Suprapubic skin (tissue), 4 donors: ENCODE measurements around the gene HCFC2. TPM values are rescaled to one million over a fixed set of nuclear protein-coding genes. Genes with fewer than 3 reads are reported as not detected.
"Not testable (repeated sequence)": the region's sequence is repeated elsewhere in the genome, so short reads cannot be mapped to it uniquely, and the experiment has no call there.

Experiments
- DNase-seq, 2 donors: peaks; one replicate each; pipeline ENCODE4 v3.0.0-alpha.2; 2019; ENCODE audit warnings: low spot score in 2 of 2
- H3K27ac ChIP-seq: fragments of 200-600 bp; sonication (generic); one replicate; pipeline ENCODE4 v1.5.1; 2019
- H3K27me3 ChIP-seq: fragments of 200-600 bp; sonication (generic); one replicate; pipeline ENCODE4 v1.5.1; 2019
- H3K36me3 ChIP-seq: fragments of 200-600 bp; sonication (generic); one replicate; pipeline ENCODE4 v1.5.1; 2019
- H3K4me1 ChIP-seq: fragments of 200-600 bp; sonication (generic); one replicate; pipeline ENCODE4 v1.5.1; 2019
- H3K4me3 ChIP-seq: fragments of 200-600 bp; sonication (generic); one replicate; pipeline ENCODE4 v1.5.1; 2019; ENCODE audit warnings: mild to moderate bottlenecking
- H3K9me3 ChIP-seq: fragments of 200-600 bp; sonication (generic); one replicate; pipeline ENCODE4 v1.5.1; 2019
- EP300 ChIP-seq: sonication (generic); formaldehyde crosslinking; IDR thresholded peaks from one replicate; pipeline ENCODE4 v1.6.1; 2017; ENCODE audit warnings: antibody characterized with exemption
- POLR2A ChIP-seq, 2 donors: fragments of 450-650 bp; IDR thresholded peaks; one replicate each; pipeline ENCODE4 v1.6.1; 2017; ENCODE audit warnings: antibody characterized with exemption in 2 of 2, mild to moderate bottlenecking in 2 of 2, moderate library complexity in 2 of 2
- POLR2AphosphoS5 ChIP-seq, 3 donors: sonication (generic); formaldehyde crosslinking; IDR thresholded peaks; one replicate each; pipeline ENCODE4 v1.6.1; 2017; ENCODE audit warnings: antibody characterized with exemption in 3 of 3
- WGBS: methylation state at CpG from one replicate; pipeline ENCODE4 v1.1.5; 2018; 5-methylcytosine and 5-hydroxymethylcytosine counted together
- total RNA-seq, 4 donors: library from RNA; depleted of rRNA; stranded (reverse); fragments of >200 nt; gene quantifications; one replicate each; pipeline ENCODE4 v1.1.0, GENCODE V29; 2016
- TF ChIP-seq, protein P1 (sequence below), 2 donors: fragments of 200-600 bp in 1 of 2; fragments of 450-650 bp in 1 of 2; sonication (generic) in 1 of 2; IDR thresholded peaks; one replicate each; pipeline ENCODE4 v1.5.1; 2016 to 2019; ENCODE audit warnings: antibody characterized with exemption in 2 of 2, mild to moderate bottlenecking in 1 of 2, moderate library complexity in 1 of 2

Gene HCFC2
- total RNA-seq, 4 donors from 2014 or later: 16.9 to 28.1 (median 20.0) TPM

DNA sequence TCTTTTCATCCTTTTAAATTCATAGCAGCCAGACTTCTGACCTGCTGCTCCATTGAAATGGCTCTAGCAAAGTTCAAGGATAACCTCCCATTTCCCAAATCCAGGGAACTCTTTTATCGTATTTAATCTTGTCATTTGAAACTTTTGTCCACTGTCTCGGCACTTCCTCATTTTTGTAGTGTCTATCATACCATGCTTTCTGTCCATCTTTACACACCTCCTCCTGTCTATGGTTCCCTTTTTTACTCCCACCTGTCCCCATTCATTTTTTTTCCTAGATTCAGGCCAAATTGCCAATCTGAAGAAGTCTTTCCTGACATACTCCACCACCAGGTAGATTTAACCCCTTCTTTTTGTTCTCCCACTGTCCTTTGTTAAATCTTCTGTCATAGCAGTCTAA is 42.6 kb downstream of the HCFC2 start:
- no peak overlapping the region for H3K4me3 ChIP-seq
- H3K9me3 ChIP-seq: no peaks in the 10 kb centered on the region

DNA sequence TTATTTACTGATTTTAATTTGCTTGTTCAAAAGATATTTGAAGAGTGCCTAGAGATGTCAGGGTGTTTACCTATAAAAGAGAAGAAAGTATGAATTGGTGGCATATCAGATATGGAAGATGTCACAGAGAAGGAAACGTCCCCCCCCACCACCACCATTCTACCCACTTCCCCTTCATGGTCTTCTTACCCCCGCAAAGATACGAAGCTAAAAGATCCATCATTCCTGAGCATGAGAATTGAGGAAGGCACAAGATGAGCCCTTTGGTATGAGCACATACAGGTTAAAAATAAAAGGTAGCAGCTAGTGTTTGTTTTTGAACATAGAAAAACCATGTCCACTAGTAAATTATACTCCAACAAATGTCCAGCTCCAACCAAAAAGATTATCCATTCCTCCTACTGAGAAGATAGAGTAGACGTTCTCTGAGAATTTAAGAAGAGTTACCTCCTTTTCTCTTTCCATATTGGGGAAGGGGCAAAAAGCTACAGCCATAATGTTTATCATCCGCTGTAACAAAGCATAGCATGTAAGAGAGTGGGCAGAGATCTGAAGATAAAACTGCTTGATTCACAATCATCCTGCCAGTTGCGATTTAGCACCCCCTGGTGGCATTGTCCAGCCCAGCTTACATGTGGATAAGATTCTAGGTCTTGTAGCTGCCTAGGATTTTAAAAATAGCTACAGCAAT is 44.6 kb downstream of the HCFC2 start:
- H3K27me3 ChIP-seq: no peaks in the 10 kb centered on the region
- WGBS: 38% methylated on average over 6 of the region's 6 CpGs
- no peaks in the 10 kb centered on the region for H3K9me3 ChIP-seq
- TF ChIP-seq, protein P1, sequence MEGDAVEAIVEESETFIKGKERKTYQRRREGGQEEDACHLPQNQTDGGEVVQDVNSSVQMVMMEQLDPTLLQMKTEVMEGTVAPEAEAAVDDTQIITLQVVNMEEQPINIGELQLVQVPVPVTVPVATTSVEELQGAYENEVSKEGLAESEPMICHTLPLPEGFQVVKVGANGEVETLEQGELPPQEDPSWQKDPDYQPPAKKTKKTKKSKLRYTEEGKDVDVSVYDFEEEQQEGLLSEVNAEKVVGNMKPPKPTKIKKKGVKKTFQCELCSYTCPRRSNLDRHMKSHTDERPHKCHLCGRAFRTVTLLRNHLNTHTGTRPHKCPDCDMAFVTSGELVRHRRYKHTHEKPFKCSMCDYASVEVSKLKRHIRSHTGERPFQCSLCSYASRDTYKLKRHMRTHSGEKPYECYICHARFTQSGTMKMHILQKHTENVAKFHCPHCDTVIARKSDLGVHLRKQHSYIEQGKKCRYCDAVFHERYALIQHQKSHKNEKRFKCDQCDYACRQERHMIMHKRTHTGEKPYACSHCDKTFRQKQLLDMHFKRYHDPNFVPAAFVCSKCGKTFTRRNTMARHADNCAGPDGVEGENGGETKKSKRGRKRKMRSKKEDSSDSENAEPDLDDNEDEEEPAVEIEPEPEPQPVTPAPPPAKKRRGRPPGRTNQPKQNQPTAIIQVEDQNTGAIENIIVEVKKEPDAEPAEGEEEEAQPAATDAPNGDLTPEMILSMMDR (IDR thresholded peaks at IDR 0.05): peak; percentile 62 to 82
- TF ChIP-seq EP300: no peak
- TF ChIP-seq POLR2A (IDR thresholded peaks at IDR 0.05): no peak
- no peak for TF ChIP-seq POLR2AphosphoS5 (IDR thresholded peaks at IDR 0.05)
- H3K4me3 ChIP-seq: no peak overlapping the region
- DNase-seq: peak; percentile 85 to 88
- H3K36me3 ChIP-seq: no peaks in the 10 kb centered on the region
- no peak overlapping the region for H3K27ac ChIP-seq
- H3K4me1 ChIP-seq: peaks cover 3% of the 10 kb centered on the region

More for the DNA sequence above, 42.6 kb downstream of the HCFC2 start:
- Histone ChIP-seq H3K27ac (no peak overlapping the region), H3K27me3 (no peaks in the 10 kb centered on the region), H3K36me3 (peaks cover 15% of the 10 kb centered on the region), H3K4me1 (peaks cover 3% of the 10 kb centered on the region)
- 89% methylated on average over 2 of the region's 2 CpGs for WGBS
- no peak for DNase-seq
- no peak for TF ChIP-seq POLR2AphosphoS5 (IDR thresholded peaks at IDR 0.05)
- TF ChIP-seq POLR2A (IDR thresholded peaks at IDR 0.05): no peak
- TF ChIP-seq EP300: no peak
- TF ChIP-seq, protein P1 (IDR thresholded peaks at IDR 0.05): no peak

DNA sequence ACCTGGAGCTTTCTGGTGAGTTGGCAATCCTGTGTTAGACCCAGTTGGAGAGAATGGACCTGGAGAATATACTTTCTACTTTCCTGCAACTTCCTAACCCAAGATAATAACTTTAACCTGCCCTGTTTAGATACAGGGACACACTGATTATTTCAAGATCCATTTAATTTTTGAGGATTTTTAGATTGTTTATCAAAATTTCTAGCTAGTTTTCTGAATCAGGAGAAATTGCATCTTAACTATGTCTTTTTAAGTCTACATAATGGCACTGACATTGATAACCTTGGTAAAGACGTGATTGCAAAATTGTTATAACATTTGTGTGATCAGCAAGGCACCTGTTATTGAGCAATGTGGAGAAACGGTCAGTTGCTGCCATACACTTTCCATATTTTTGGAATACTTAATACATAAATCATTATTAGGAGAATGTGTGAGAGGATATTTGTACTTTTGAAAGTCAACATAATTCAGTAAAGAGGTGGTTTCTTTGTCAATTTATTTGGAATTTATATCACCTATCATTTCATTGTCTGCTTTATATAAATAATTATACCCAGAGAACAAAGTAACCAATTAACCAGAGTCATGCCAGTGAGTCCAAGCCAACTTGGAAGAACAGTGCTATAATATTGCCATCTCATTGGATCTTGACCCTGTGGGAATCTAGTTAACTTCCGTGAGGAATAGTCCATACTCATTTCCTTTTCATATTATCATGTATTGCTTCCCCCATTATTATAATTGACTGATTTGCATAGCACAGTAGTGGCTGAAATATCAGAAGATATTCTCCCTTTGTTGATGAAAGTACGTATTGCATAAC is 45.3 kb downstream of the HCFC2 start:
- TF ChIP-seq, protein P1 (IDR thresholded peaks at IDR 0.05): no peak
- TF ChIP-seq EP300: no peak
- WGBS: 59% methylated on average over 4 of the region's 4 CpGs
- no peaks in the 10 kb centered on the region for H3K36me3 ChIP-seq
- H3K9me3 ChIP-seq: no peaks in the 10 kb centered on the region
- H3K27ac ChIP-seq: no peak overlapping the region
- H3K27me3 ChIP-seq: no peaks in the 10 kb centered on the region
- no peak overlapping the region for H3K4me3 ChIP-seq
- peaks cover 3% of the 10 kb centered on the region for H3K4me1 ChIP-seq
- no peak for DNase-seq

DNA sequence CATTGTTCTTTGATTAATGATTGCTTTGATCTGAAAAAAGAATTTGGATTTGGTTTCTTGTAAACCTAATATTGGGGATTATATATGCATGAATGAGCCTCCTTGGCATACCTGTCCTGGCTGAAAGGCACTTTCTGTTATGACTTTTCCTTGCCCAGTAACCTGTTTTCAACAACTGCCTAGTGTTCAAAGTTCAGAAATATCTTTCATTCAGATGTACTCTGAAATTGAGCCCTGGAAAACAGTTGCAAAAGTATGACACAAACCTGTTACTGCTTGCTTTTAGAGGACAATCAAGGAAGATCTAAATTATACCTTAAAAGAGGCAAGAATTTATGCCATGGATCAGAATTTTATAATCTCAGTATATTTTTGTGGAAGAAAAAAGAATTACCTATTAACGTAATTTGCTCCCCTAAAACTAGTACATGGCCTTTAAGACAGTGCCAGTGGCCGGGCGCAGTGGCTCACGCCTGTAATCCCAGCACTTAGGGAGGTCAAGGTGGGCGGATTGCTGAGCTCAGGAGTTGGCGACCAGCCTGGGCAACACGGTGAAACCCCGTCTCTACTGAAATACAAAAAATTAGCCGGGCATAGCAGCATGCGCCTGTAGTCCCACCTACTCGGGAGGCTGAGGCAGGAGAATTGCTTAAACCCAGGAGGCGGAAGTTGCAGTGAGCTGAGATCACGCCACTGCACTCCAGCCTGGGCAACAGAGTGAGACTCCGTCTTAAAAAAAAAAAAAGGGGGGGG is 50.7 kb downstream of the HCFC2 start:
- WGBS: 88% methylated on average over 14 of the region's 14 CpGs
- not testable (repeated sequence) for DNase-seq, H3K4me3 ChIP-seq, H3K9me3 ChIP-seq, H3K27me3 ChIP-seq, H3K4me1 ChIP-seq
- Histone ChIP-seq H3K36me3 (peaks cover 19% of the 10 kb centered on the region), H3K27ac (peak overlapping the region; percentile 42)

- Histone ChIP-seq H3K9me3 (no peaks in the 10 kb centered on the region), H3K36me3 (peaks cover 25% of the 10 kb centered on the region), H3K4me3 (no peak overlapping the region), H3K4me1 (no peaks in the 10 kb centered on the region), H3K27me3 (no peaks in the 10 kb centered on the region), H3K27ac (no peak overlapping the region)
- no peak for DNase-seq
- no peak for TF ChIP-seq EP300
- no peak for TF ChIP-seq POLR2A (IDR thresholded peaks at IDR 0.05)
- TF ChIP-seq, protein P1 (IDR thresholded peaks at IDR 0.05): no peak
- no peak for TF ChIP-seq POLR2AphosphoS5 (IDR thresholded peaks at IDR 0.05)
Measured at GRCh38 chr12:104115587-104115975, 51.2 kb downstream of the HCFC2 start.
